ENCODE results near the gene MRPL49. TPM values are rescaled to one million over a fixed set of nuclear protein-coding genes. Genes with fewer than 3 reads are reported as not detected.

MRPL49 gene
- total and polyA plus RNA-seq, 9 of the 15 experiments (the other 6 are each of a cell fraction or from before 2014, with no cell fraction given), result 74.3 to 132 (median 91.2) TPM

GRCh38 chr11:65108469-65109123 is 13.5 kb upstream of the MRPL49 start:
- no peaks in the 10 kb centered on the region for H3K27me3 ChIP-seq (ENCODE audit: control insufficient read depth in 2 of 2, insufficient read depth in 2 of 2, low read length in 2 of 2)
- ATAC-seq (no peak), DNase-seq (ENCODE audit: extremely low read depth in 1 of 4, low spot score in 3 of 4) (no peak), FAIRE-seq (no peak)
- in situ Hi-C loops (cut with MboI) (no loop called here), intact Hi-C loops (cut with micrococcal nuclease) (no loop called here)
- H3K4me2 ChIP-seq (ENCODE audit: insufficient read depth, low read length), result no peak overlapping the region
- WGBS (ENCODE audit: insufficient coverage, low coverage, missing lambda C conversion rate), result 91% methylated on average over 11 of the region's 38 CpGs
- H3K9me1 ChIP-seq (ENCODE audit: control insufficient read depth, insufficient read depth, low read length), result no peaks in the 10 kb centered on the region
- POLR2A ChIA-PET, result interaction anchor here (0.7 to 7.2 kb wide), 3 partner anchors 12 to 173 kb away, joined by 3 to 92 read pairs (median 3); partner anchors contain the start of genes GPHA2 and VPS51
- no peaks in the 10 kb centered on the region for H3K9me3 ChIP-seq (replicated peaks; ENCODE audit: control insufficient read depth, insufficient read depth, low read depth, low read length)
- peaks cover 7% of the 10 kb centered on the region; the same call in 2 of the 3 replicates for H3K79me2 ChIP-seq (ENCODE audit: control insufficient read depth, insufficient read depth, low read length)
- no TSS peak for BruUV-seq (replicated peaks)
- CTCF ChIA-PET (ENCODE audit: low intra/inter-chr PET ratio), result interaction anchor here (0.5 to 0.7 kb wide), 2 partner anchors 146 to 480 kb away, joined by 3 read pairs; no protein-coding TSS in a partner anchor
- no peak overlapping the region for H2AFZ ChIP-seq (ENCODE audit: low read depth, low read length)
- H3K4me3 ChIP-seq, result no peak overlapping the region
- peaks cover 22% of the 10 kb centered on the region; the same call in 1 of the 3 replicates for H3K36me3 ChIP-seq (ENCODE audit: control insufficient read depth, insufficient read depth, low read length)
- no peaks in the 10 kb centered on the region for H4K20me1 ChIP-seq (replicated peaks; ENCODE audit: control insufficient read depth, insufficient read depth, low read length)
- peaks cover 17 to 43% of the 10 kb centered on the region in 2 experiments for H3K4me1 ChIP-seq (replicated peaks in 1 of 2; ENCODE audit: control insufficient read depth in 2 of 2, insufficient read depth in 2 of 2, low read length in 2 of 2)
- H3K9ac ChIP-seq (ENCODE audit: insufficient read depth in 1 of 2, low read depth in 2 of 2, low read length in 2 of 2), result no peak overlapping the region
- TF ChIP-seq HNRNPH1 (optimal IDR thresholded peaks at IDR 0.05; ENCODE audit: low read depth, low read length) (no peak), JUND (IDR thresholded peaks at IDR 0.05; ENCODE audit: borderline replicate concordance, low read depth, low read length) (no peak), JUND (tag; IDR thresholded peaks at IDR 0.05; ENCODE audit: borderline replicate concordance, low read depth, low read length) (no peak), ZBTB33 (CRISPR knock-in tag; IDR thresholded peaks at IDR 0.05) (peak; percentile 64; the same call in 1 of the 2 replicates), ZNF764 (CRISPR knock-in tag; IDR thresholded peaks at IDR 0.05; ENCODE audit: low read depth) (no peak)
- H3K27ac ChIP-seq (ENCODE audit: extremely low read depth, low read depth, low read length), result no peak overlapping the region
